Measurements from ENCODE around the gene ARHGAP10.

GRCh38 chr4:147928400-147928799, 196.5 kb downstream of the ARHGAP10 start:
- TF ChIP-seq, protein P1, sequence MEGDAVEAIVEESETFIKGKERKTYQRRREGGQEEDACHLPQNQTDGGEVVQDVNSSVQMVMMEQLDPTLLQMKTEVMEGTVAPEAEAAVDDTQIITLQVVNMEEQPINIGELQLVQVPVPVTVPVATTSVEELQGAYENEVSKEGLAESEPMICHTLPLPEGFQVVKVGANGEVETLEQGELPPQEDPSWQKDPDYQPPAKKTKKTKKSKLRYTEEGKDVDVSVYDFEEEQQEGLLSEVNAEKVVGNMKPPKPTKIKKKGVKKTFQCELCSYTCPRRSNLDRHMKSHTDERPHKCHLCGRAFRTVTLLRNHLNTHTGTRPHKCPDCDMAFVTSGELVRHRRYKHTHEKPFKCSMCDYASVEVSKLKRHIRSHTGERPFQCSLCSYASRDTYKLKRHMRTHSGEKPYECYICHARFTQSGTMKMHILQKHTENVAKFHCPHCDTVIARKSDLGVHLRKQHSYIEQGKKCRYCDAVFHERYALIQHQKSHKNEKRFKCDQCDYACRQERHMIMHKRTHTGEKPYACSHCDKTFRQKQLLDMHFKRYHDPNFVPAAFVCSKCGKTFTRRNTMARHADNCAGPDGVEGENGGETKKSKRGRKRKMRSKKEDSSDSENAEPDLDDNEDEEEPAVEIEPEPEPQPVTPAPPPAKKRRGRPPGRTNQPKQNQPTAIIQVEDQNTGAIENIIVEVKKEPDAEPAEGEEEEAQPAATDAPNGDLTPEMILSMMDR (conservative IDR thresholded peaks at IDR 0.05; ENCODE audit: low read depth, low read length): no peak
- TF ChIP-seq EZH2 (IDR thresholded peaks at IDR 0.05; ENCODE audit: borderline replicate concordance, low read depth, low read length, poor library complexity, severe bottlenecking): no peak

Measured in A673 (cell line).